Cerebellar cortex (tissue), 1 donor: Measurements from ENCODE around the gene ITGB6.

Experiments
- DNase-seq: peaks from one replicate; pipeline ENCODE4 v3.0.0-alpha.2; 2015; ENCODE audit warnings: low spot score

ITGB6 gene

GRCh38 chr2:160221391-160222276, 21.6 kb upstream of the ITGB6 start:
- no peak for DNase-seq

GRCh38 chr2:160220545-160221009, 20.5 kb upstream of the ITGB6 start:
- no peak for DNase-seq

GRCh38 chr2:160220026-160220425, 20.0 kb upstream of the ITGB6 start:
- DNase-seq, result no peak

- DNase-seq, result no peak
Observed at GRCh38 chr2:160214461-160215445, 14.7 kb upstream of the ITGB6 start.

- no peak for DNase-seq
Observed at GRCh38 chr2:160213511-160213910, 13.4 kb upstream of the ITGB6 start.

GRCh38 chr2:160210599-160211138, 10.6 kb upstream of the ITGB6 start:
- DNase-seq, result peak; percentile 40

- no peak for DNase-seq
Observed at GRCh38 chr2:160209516-160209856, 9.4 kb upstream of the ITGB6 start.

GRCh38 chr2:160208655-160209515, 8.8 kb upstream of the ITGB6 start:
- no peak for DNase-seq

GRCh38 chr2:160207804-160208654, 8.0 kb upstream of the ITGB6 start:
- peak; percentile 12 for DNase-seq

GRCh38 chr2:160207271-160207670, 7.2 kb upstream of the ITGB6 start:
- no peak for DNase-seq

- no peak for DNase-seq
Observed at GRCh38 chr2:160206436-160206835, 6.4 kb upstream of the ITGB6 start.

- DNase-seq, result no peak
Observed at GRCh38 chr2:160205505-160205904, 5.4 kb upstream of the ITGB6 start.

- DNase-seq, result no peak
Observed at GRCh38 chr2:160203422-160203821, 3.4 kb upstream of the ITGB6 start.

- DNase-seq, result no peak
Observed at GRCh38 chr2:160203007-160203406, 2.9 kb upstream of the ITGB6 start.

- no peak for DNase-seq
Observed at GRCh38 chr2:160201849-160202539, 1.9 kb upstream of the ITGB6 start.

- DNase-seq, result no peak
Observed at GRCh38 chr2:160200921-160201320, 849 bp upstream of the ITGB6 start.

GRCh38 chr2:160199053-160199452, 1.0 kb downstream of the ITGB6 start:
- DNase-seq, result no peak

GRCh38 chr2:160197587-160197986, 2.5 kb downstream of the ITGB6 start:
- DNase-seq, result no peak

- no peak for DNase-seq
Observed at GRCh38 chr2:160194946-160195345, 5.1 kb downstream of the ITGB6 start.

- no peak for DNase-seq
Observed at GRCh38 chr2:160194351-160194750, 5.7 kb downstream of the ITGB6 start.
